CD14-positive monocyte (primary cell): ENCODE data around the gene CDYL2. TPM values are rescaled to one million over a fixed set of nuclear protein-coding genes. Genes with fewer than 3 reads are reported as not detected.

Experiments used
- DNase-seq, 3 donors: peaks; one replicate each; pipeline ENCODE4 v3.0.0-alpha.2; 2011 to 2022
- H2AFZ ChIP-seq: 2 replicates; pipeline ENCODE4 v1.6.0; 2012; ENCODE audit warnings: mild to moderate bottlenecking, low read depth, low read length, inconsistent platforms; ENCODE audit not compliant: insufficient read depth, poor library complexity, severe bottlenecking
- H3K27ac ChIP-seq, 2 donors: 1 replicate in 1 of 2; 2 replicates in 1 of 2; pipeline ENCODE4 v1.5.1; 2012 to 2013; ENCODE audit warnings: low read length in 2 of 2, control low read depth in 1 of 2, inconsistent platforms in 1 of 2, low read depth in 1 of 2, mild to moderate bottlenecking in 1 of 2
- H3K27me3 ChIP-seq, 2 donors: one replicate each; pipeline versions ENCODE4 v1.6.0 to v1.6.1; 2011 to 2013; ENCODE audit warnings: low read length in 2 of 2; ENCODE audit not compliant: control insufficient read depth in 2 of 2, insufficient read depth in 2 of 2
- H3K36me3 ChIP-seq, 2 donors: replicated peaks in 1 of 2; 1 replicate in 1 of 2; 2 replicates in 1 of 2; pipeline versions ENCODE4 v1.5.1 to v1.6.1; 2012 to 2013; ENCODE audit warnings: low read length in 2 of 2, control low read depth in 1 of 2, inconsistent platforms in 1 of 2, mild to moderate bottlenecking in 1 of 2; ENCODE audit not compliant: insufficient read depth in 2 of 2, control insufficient read depth in 1 of 2
- H3K4me1 ChIP-seq, 2 donors: 1 replicate in 1 of 2; 2 replicates in 1 of 2; pipeline versions ENCODE4 v1.5.1 to v1.6.1; 2012 to 2013; ENCODE audit warnings: low read length in 2 of 2, control low read depth in 1 of 2, inconsistent platforms in 1 of 2, mild to moderate bottlenecking in 1 of 2, moderate library complexity in 1 of 2; ENCODE audit not compliant: insufficient read depth in 2 of 2, control insufficient read depth in 1 of 2
- H3K4me2 ChIP-seq: replicated peaks from 2 replicates; pipeline ENCODE3; 2012; ENCODE audit warnings: low read length, moderate library complexity, mild to moderate bottlenecking; ENCODE audit not compliant: poor library complexity, severe bottlenecking; ENCODE audit errors: extremely low read depth
- H3K4me3 ChIP-seq, 3 experiments: fragments of 200-600 bp in 1 of 3; sonication (generic) in 1 of 3; replicated peaks in 1 of 3; 1 replicate in 2 of 3; 2 replicates in 1 of 3; pipeline ENCODE4 v1.5.1; 2011 to 2013; ENCODE audit warnings: low read length in 3 of 3, mild to moderate bottlenecking in 3 of 3, control low read depth in 2 of 3, low read depth in 2 of 3, inconsistent platforms in 1 of 3, moderate library complexity in 1 of 3
- H3K79me2 ChIP-seq: 2 replicates; pipeline ENCODE4 v1.6.0; 2012; ENCODE audit warnings: mild to moderate bottlenecking, control low read depth, inconsistent platforms, low read length, moderate library complexity; ENCODE audit not compliant: insufficient read depth
- H3K9ac ChIP-seq: 2 replicates; pipeline ENCODE4 v1.6.0; 2017; ENCODE audit warnings: low read length, mild to moderate bottlenecking; ENCODE audit not compliant: insufficient read depth, poor library complexity, severe bottlenecking
- H3K9me3 ChIP-seq, 2 donors: replicated peaks in 1 of 2; 1 replicate in 1 of 2; 2 replicates in 1 of 2; pipeline versions ENCODE4 v1.5.1 to v1.6.1; 2012 to 2013; ENCODE audit warnings: low read length in 2 of 2, control low read depth in 1 of 2; ENCODE audit not compliant: control insufficient read depth in 1 of 2, insufficient read depth in 1 of 2
- H4K20me1 ChIP-seq: 2 replicates; pipeline ENCODE4 v1.6.0; 2012; ENCODE audit warnings: mild to moderate bottlenecking, low read length, control low read depth, moderate library complexity; ENCODE audit not compliant: insufficient read depth
- H3K27ac Mint-ChIP-seq, 7 donors: one replicate each; pipeline ENCODE4 v1.8.0; 2020; ENCODE audit warnings: mild to moderate bottlenecking in 7 of 7, mixed read lengths in 7 of 7, moderate library complexity in 6 of 7, inconsistent platforms in 2 of 7
- H3K27me3 Mint-ChIP-seq, 3 donors: one replicate each; pipeline ENCODE4 v1.8.0; 2021 to 2022; ENCODE audit warnings: low read depth in 3 of 3, mild to moderate bottlenecking in 3 of 3, mixed read lengths in 3 of 3, moderate library complexity in 3 of 3, inconsistent platforms in 1 of 3
- H3K36me3 Mint-ChIP-seq, 2 donors: one replicate each; pipeline ENCODE4 v1.8.0; 2020; ENCODE audit warnings: mixed read lengths in 2 of 2, inconsistent platforms in 1 of 2, mild to moderate bottlenecking in 1 of 2
- H3K4me1 Mint-ChIP-seq: one replicate; pipeline ENCODE4 v1.8.0; 2020; ENCODE audit warnings: mild to moderate bottlenecking, mixed read lengths
- H3K4me3 Mint-ChIP-seq, 2 donors: one replicate each; pipeline ENCODE4 v1.8.0; 2020; ENCODE audit warnings: mild to moderate bottlenecking in 2 of 2, mixed read lengths in 2 of 2, moderate library complexity in 1 of 2
- H3K9me3 Mint-ChIP-seq, 7 donors: one replicate each; pipeline ENCODE4 v1.8.0; 2020 to 2022; ENCODE audit warnings: mixed read lengths in 7 of 7, mild to moderate bottlenecking in 6 of 7, moderate library complexity in 6 of 7, inconsistent platforms in 2 of 7
- CTCF ChIP-seq: fragments of 200-600 bp; IDR thresholded peaks from one replicate; pipeline ENCODE4 v1.8.0; 2022; ENCODE audit warnings: antibody characterized with exemption, mild to moderate bottlenecking
- WGBS: methylation state at CpG from one replicate; pipeline ENCODE4 v1.1.5; 2013; ENCODE audit warnings: missing lambda C conversion rate; ENCODE audit not compliant: insufficient coverage; 5-methylcytosine and 5-hydroxymethylcytosine counted together
- intact Hi-C, 2 donors: fragments of 100-400 bp; cut with micrococcal nuclease; formaldehyde crosslinking; loops; one replicate each; pipeline versions ENCODE4 v1.15.0 to v1.15.1; 2023
- polyA plus RNA-seq, 3 donors: library from polyadenylated mRNA; depleted of rRNA in 1 of 3; unstranded in 2 of 3; stranded (reverse) in 1 of 3; fragments of 300-500 nt in 2 of 3; fragments of >200 nt in 1 of 3; fragmentation: Illumina TruSeq in 2 of 3; gene quantifications; 1 replicate in 2 of 3; 2 replicates in 1 of 3; pipeline ENCODE4 v1.2.3, GENCODE V29; 2012 to 2021

Gene CDYL2
- polyA plus RNA-seq, 3 donors, result 0.42 to 2.6 (median 0.93) TPM

GRCh38 chr16:80703131-80704071 is 101.0 kb downstream of the CDYL2 start:
- DNase-seq, result no peak
- peaks cover 2 to 3% of the 10 kb centered on the region in 2 donors for H3K36me3 Mint-ChIP-seq
- peaks cover 0 to 2% (median 0%) of the 10 kb centered on the region in 3 donors for H3K27me3 Mint-ChIP-seq
- no peaks in the 10 kb centered on the region for H3K4me1 Mint-ChIP-seq
- no peak overlapping the region for H3K4me2 ChIP-seq
- H3K27me3 ChIP-seq, result no peaks in the 10 kb centered on the region
- peaks cover 0 to 6% of the 10 kb centered on the region in 2 donors for H3K9me3 ChIP-seq
- intact Hi-C loops, result no loop called here
- no peak overlapping the region for H3K27ac Mint-ChIP-seq
- H3K79me2 ChIP-seq, result no peaks in the 10 kb centered on the region
- peaks cover 2 to 18% (median 4%) of the 10 kb centered on the region in 7 donors for H3K9me3 Mint-ChIP-seq
- no peaks in the 10 kb centered on the region for H4K20me1 ChIP-seq
- no peak overlapping the region for H3K4me3 Mint-ChIP-seq
- H2AFZ ChIP-seq, result no peak overlapping the region
- H3K36me3 ChIP-seq, result no peaks in the 10 kb centered on the region
- no peak overlapping the region for H3K4me3 ChIP-seq
- H3K9ac ChIP-seq, result no peak overlapping the region
- WGBS, result 97% methylated on average over 6 of the region's 10 CpGs
- no peak for TF ChIP-seq CTCF
- H3K4me1 ChIP-seq, result no peaks in the 10 kb centered on the region
- H3K27ac ChIP-seq, result no peak overlapping the region

GRCh38 chr16:80702696-80703095 is 101.7 kb downstream of the CDYL2 start:
- Mint-ChIP-seq H3K27ac (no peak overlapping the region), H3K36me3 (peaks cover 3 to 8% of the 10 kb centered on the region in 2 donors), H3K4me3 (no peak overlapping the region)

More at GRCh38 chr16:80702696-80703095, 101.7 kb downstream of the CDYL2 start:
- Histone ChIP-seq H3K27me3 (no peaks in the 10 kb centered on the region), H3K4me2 (no peak overlapping the region), H2AFZ (no peak overlapping the region), H3K36me3 (no peaks in the 10 kb centered on the region), H3K9me3 (peaks cover 0 to 4% of the 10 kb centered on the region in 2 donors), H4K20me1 (no peaks in the 10 kb centered on the region), H3K79me2 (no peaks in the 10 kb centered on the region), H3K27ac (no peak overlapping the region), H3K4me3 (no peak overlapping the region), H3K4me1 (no peaks in the 10 kb centered on the region), H3K9ac (no peak overlapping the region)
- H3K4me1 Mint-ChIP-seq, result no peaks in the 10 kb centered on the region
- 100% methylated on average over 3 of the region's 3 CpGs for WGBS
- H3K9me3 Mint-ChIP-seq, result peaks cover 2 to 15% (median 4%) of the 10 kb centered on the region in 7 donors
- no peak for DNase-seq
- intact Hi-C loops, result no loop called here
- no peak for TF ChIP-seq CTCF
- peaks cover 0 to 2% (median 0%) of the 10 kb centered on the region in 3 donors for H3K27me3 Mint-ChIP-seq
